WTC11 (cell line): Measurements from ENCODE around the gene BICDL1. TPM values are rescaled to one million over a fixed set of nuclear protein-coding genes. Genes with fewer than 3 reads are reported as not detected.

Experiments
- ATAC-seq: fragments of 200-7000 bp; cut with Tn5 transposase; 2 replicates; pipeline ENCODE4 v1.10.0; 2021; ENCODE audit warnings: mild to moderate bottlenecking, moderate library complexity
- CTCF ChIA-PET: fragments of 300-600 bp; sonication (Branson Sonifier 250); formaldehyde crosslinking; loops from one replicate; lab custom pipeline; 2021; ENCODE audit warnings: antibody characterized with exemption; lab: Charles Lee
- POLR2A ChIA-PET: fragments of 350-600 bp; sonication (Branson Sonifier 250); formaldehyde crosslinking; loops from one replicate; lab custom pipeline; 2021; ENCODE audit warnings: antibody characterized with exemption; lab: Charles Lee
- DNase-seq: peaks from one replicate; pipeline ENCODE4 v3.0.0; 2021; ENCODE audit warnings: low spot score
- H3K27ac Mint-ChIP-seq: 2 replicates; pipeline ENCODE4 v1.8.0; 2021; ENCODE audit warnings: mixed read lengths
- H3K27me3 Mint-ChIP-seq: 2 replicates; pipeline ENCODE4 v1.8.0; 2021; ENCODE audit warnings: low read depth, mild to moderate bottlenecking, moderate library complexity, mixed read lengths
- H3K36me3 Mint-ChIP-seq: 2 replicates; pipeline ENCODE4 v1.8.0; 2021; ENCODE audit warnings: mixed read lengths
- H3K4me1 Mint-ChIP-seq: 2 replicates; pipeline ENCODE4 v1.8.0; 2022; ENCODE audit warnings: mixed read lengths
- H3K4me3 Mint-ChIP-seq: 2 replicates; pipeline ENCODE4 v1.8.0; 2021; ENCODE audit warnings: mild to moderate bottlenecking, moderate library complexity, mixed read lengths
- H3K9me3 Mint-ChIP-seq: 2 replicates; pipeline ENCODE4 v1.8.0; 2021; ENCODE audit warnings: mixed read lengths
- CTCF ChIP-seq: fragments of 200-600 bp; IDR thresholded peaks from 2 replicates; pipeline ENCODE4 v1.8.0; 2022; ENCODE audit warnings: antibody characterized with exemption
- E2F5 ChIP-seq: sonication (generic); formaldehyde crosslinking; IDR thresholded peaks from 2 replicates; pipeline ENCODE4 v1.8.1; 2022; ENCODE audit warnings: mild to moderate bottlenecking, moderate library complexity, missing genetic modification reagents
- EMX1 ChIP-seq: fragments of 250-450 bp; sonication (Bioruptor Pico); IDR thresholded peaks from 2 replicates; pipeline ENCODE4 v1.8.0; 2021; ENCODE audit warnings: mild to moderate bottlenecking
- ERG ChIP-seq: fragments of 250-450 bp; sonication (Bioruptor Pico); IDR thresholded peaks from 2 replicates; pipeline ENCODE4 v1.8.0; 2021; ENCODE audit warnings: mild to moderate bottlenecking
- FOXJ3 ChIP-seq: sonication (generic); formaldehyde crosslinking; IDR thresholded peaks from 2 replicates; pipeline ENCODE4 v1.9.0; 2021; ENCODE audit warnings: missing genetic modification reagents, mild to moderate bottlenecking, borderline replicate concordance
- HMGXB4 ChIP-seq: sonication (generic); formaldehyde crosslinking; IDR thresholded peaks from 2 replicates; pipeline ENCODE4 v1.8.1; 2023; ENCODE audit warnings: mild to moderate bottlenecking, moderate library complexity, missing genetic modification reagents
- MLX ChIP-seq: sonication (generic); formaldehyde crosslinking; IDR thresholded peaks from 2 replicates; pipeline ENCODE4 v1.8.1; 2023; ENCODE audit warnings: mild to moderate bottlenecking, missing genetic modification reagents, moderate library complexity
- PRDM15 ChIP-seq: sonication (generic); formaldehyde crosslinking; IDR thresholded peaks from 2 replicates; pipeline ENCODE4 v1.8.0; 2022; ENCODE audit warnings: missing genetic modification reagents
- RELA ChIP-seq: sonication (generic); formaldehyde crosslinking; IDR thresholded peaks from 2 replicates; pipeline ENCODE4 v1.8.1; 2022; ENCODE audit warnings: missing genetic modification reagents, mild to moderate bottlenecking, borderline replicate concordance
- TP53 ChIP-seq: sonication (generic); formaldehyde crosslinking; IDR thresholded peaks from 2 replicates; pipeline ENCODE4 v1.8.1; 2023; ENCODE audit warnings: mild to moderate bottlenecking, missing genetic modification reagents
- ZBTB43 ChIP-seq: sonication (generic); formaldehyde crosslinking; IDR thresholded peaks from 2 replicates; pipeline ENCODE4 v1.8.1; 2023; ENCODE audit warnings: mild to moderate bottlenecking, missing genetic modification reagents
- ZMAT4 ChIP-seq: fragments of 250-450 bp; sonication (Bioruptor Pico); IDR thresholded peaks from 2 replicates; pipeline ENCODE4 v1.9.0; 2021; ENCODE audit warnings: mild to moderate bottlenecking
- ZNF138 ChIP-seq: sonication (generic); formaldehyde crosslinking; conservative IDR thresholded peaks from 2 replicates; pipeline ENCODE4 v1.8.1; 2022; ENCODE audit warnings: mild to moderate bottlenecking, moderate library complexity, missing genetic modification reagents
- total RNA-seq: library from RNA; stranded (reverse); gene quantifications from 3 replicates; pipeline ENCODE4 v1.2.3, GENCODE V29; 2021
- TF ChIP-seq, protein P1 (sequence below): sonication (generic); formaldehyde crosslinking; IDR thresholded peaks from 2 replicates; pipeline ENCODE4 v1.8.1; 2022; ENCODE audit warnings: low read depth, mild to moderate bottlenecking, moderate library complexity, missing genetic modification reagents, borderline replicate concordance
- TF ChIP-seq, protein P2 (sequence below): sonication (generic); formaldehyde crosslinking; IDR thresholded peaks from 2 replicates; pipeline ENCODE4 v1.8.1; 2023; ENCODE audit warnings: mild to moderate bottlenecking, missing genetic modification reagents, borderline replicate concordance

The BICDL1 gene
- total RNA-seq, 1 experiment from 2014 or later, result 23.1 TPM

DNA sequence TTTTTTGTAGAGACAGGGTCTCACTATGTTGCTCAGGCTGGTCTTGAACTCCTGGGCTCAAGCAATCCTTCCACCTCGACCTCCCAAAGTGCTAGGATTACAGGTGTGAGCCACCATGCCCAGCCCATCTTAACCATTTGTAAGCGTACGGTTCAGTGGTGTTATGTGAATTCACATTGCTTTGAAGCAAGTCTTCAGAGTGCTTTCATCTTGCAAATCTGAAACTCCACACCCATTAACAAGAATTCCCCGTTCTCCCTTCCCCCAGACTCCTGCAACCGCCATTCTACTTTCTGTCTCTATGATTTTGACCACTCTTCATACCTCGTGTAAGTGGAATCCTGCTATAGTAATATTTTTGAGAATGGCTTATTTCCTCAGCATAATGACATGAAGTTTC is 24.9 kb upstream of the BICDL1 start:
- POLR2A ChIA-PET, result no interaction called here
- TF ChIP-seq RELA (CRISPR knock-in tag) (no peak), ERG (CRISPR knock-in tag) (no peak), PRDM15 (CRISPR knock-in tag) (no peak), TP53 (CRISPR knock-in tag) (no peak), ZNF138 (CRISPR knock-in tag) (no peak), MLX (CRISPR knock-in tag) (no peak), ZBTB43 (no peak)
- TF ChIP-seq, protein P1, sequence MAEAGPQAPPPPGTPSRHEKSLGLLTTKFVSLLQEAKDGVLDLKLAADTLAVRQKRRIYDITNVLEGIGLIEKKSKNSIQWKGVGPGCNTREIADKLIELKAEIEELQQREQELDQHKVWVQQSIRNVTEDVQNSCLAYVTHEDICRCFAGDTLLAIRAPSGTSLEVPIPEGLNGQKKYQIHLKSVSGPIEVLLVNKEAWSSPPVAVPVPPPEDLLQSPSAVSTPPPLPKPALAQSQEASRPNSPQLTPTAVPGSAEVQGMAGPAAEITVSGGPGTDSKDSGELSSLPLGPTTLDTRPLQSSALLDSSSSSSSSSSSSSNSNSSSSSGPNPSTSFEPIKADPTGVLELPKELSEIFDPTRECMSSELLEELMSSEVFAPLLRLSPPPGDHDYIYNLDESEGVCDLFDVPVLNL (CRISPR knock-in tag), result no peak
- Mint-ChIP-seq H3K4me1 (no peaks in the 10 kb centered on the region), H3K9me3 (no peaks in the 10 kb centered on the region), H3K36me3 (no peaks in the 10 kb centered on the region), H3K27me3 (peaks cover 5% of the 10 kb centered on the region; the same call in 1 of the 2 replicates), H3K4me3 (no peak overlapping the region), H3K27ac (no peak overlapping the region)
- ATAC-seq (no peak), DNase-seq (no peak)
- CTCF ChIA-PET, result no interaction called here

DNA sequence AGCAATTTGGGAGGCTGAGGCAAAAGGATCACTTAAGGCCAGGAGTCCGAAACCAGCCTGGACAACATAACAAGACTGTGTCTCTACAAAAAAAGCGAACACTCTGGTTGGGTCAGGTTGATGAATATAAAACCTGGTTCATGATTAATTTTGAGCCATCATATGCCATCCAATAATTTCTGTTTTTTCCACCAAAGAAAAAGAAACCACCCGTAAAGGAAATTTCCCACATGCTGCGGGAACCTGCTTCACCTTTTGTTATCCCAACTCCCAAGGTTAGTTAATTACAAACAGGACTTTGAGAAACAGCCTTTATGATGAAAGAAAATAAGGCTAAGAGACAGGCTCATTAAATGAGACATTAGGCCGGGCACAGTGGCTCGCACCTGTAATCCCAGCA is 24.1 kb upstream of the BICDL1 start:
- ChIA-PET CTCF (no interaction called here), POLR2A (no interaction called here)
- no peak for DNase-seq
- ATAC-seq, result no peak
- H3K27ac Mint-ChIP-seq, result no peak overlapping the region
- peaks cover 5% of the 10 kb centered on the region; the same call in 1 of the 2 replicates for H3K27me3 Mint-ChIP-seq
- H3K4me3 Mint-ChIP-seq, result no peak overlapping the region
- H3K9me3 Mint-ChIP-seq, result no peaks in the 10 kb centered on the region
- no peaks in the 10 kb centered on the region for H3K36me3 Mint-ChIP-seq
- no peaks in the 10 kb centered on the region for H3K4me1 Mint-ChIP-seq
- TF ChIP-seq FOXJ3, result no peak
- TF ChIP-seq CTCF, result no peak
- no peak for TF ChIP-seq E2F5 (CRISPR knock-in tag)
- TF ChIP-seq HMGXB4 (CRISPR knock-in tag), result no peak
- TF ChIP-seq EMX1 (CRISPR knock-in tag), result no peak
- TF ChIP-seq, protein P2, sequence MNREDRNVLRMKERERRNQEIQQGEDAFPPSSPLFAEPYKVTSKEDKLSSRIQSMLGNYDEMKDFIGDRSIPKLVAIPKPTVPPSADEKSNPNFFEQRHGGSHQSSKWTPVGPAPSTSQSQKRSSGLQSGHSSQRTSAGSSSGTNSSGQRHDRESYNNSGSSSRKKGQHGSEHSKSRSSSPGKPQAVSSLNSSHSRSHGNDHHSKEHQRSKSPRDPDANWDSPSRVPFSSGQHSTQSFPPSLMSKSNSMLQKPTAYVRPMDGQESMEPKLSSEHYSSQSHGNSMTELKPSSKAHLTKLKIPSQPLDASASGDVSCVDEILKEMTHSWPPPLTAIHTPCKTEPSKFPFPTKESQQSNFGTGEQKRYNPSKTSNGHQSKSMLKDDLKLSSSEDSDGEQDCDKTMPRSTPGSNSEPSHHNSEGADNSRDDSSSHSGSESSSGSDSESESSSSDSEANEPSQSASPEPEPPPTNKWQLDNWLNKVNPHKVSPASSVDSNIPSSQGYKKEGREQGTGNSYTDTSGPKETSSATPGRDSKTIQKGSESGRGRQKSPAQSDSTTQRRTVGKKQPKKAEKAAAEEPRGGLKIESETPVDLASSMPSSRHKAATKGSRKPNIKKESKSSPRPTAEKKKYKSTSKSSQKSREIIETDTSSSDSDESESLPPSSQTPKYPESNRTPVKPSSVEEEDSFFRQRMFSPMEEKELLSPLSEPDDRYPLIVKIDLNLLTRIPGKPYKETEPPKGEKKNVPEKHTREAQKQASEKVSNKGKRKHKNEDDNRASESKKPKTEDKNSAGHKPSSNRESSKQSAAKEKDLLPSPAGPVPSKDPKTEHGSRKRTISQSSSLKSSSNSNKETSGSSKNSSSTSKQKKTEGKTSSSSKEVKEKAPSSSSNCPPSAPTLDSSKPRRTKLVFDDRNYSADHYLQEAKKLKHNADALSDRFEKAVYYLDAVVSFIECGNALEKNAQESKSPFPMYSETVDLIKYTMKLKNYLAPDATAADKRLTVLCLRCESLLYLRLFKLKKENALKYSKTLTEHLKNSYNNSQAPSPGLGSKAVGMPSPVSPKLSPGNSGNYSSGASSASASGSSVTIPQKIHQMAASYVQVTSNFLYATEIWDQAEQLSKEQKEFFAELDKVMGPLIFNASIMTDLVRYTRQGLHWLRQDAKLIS (CRISPR knock-in tag), result no peak
- no peak for TF ChIP-seq ZMAT4 (CRISPR knock-in tag)
